ENCODE data around the gene TMBIM6.

The TMBIM6 gene

GRCh38 chr12:49794811-49795653 is 53.7 kb downstream of the TMBIM6 start:
- no peaks in the 10 kb centered on the region for H3K36me3 ChIP-seq (replicated peaks; ENCODE audit: insufficient read depth, low read length)
- H3K4me1 ChIP-seq (ENCODE audit: low read length): no peaks in the 10 kb centered on the region
- peaks cover 11% of the 10 kb centered on the region for H3K27me3 ChIP-seq (replicated peaks; ENCODE audit: insufficient read depth, low read length)
- H3K9me2 ChIP-seq (replicated peaks; ENCODE audit: insufficient read depth, low read length): no peaks in the 10 kb centered on the region
- H3K9me3 ChIP-seq (replicated peaks; ENCODE audit: insufficient read depth, low read length): no peaks in the 10 kb centered on the region
- H3K79me2 ChIP-seq (ENCODE audit: low read length): no peaks in the 10 kb centered on the region
- no peak overlapping the region for H3K4me3 ChIP-seq (ENCODE audit: low read length)
- no peak for DNase-seq
- H4K20me1 ChIP-seq (ENCODE audit: insufficient read depth, low read length): no peaks in the 10 kb centered on the region
- H3F3A ChIP-seq (ENCODE audit: insufficient read depth, low read length): no peaks in the 10 kb centered on the region
- no peak overlapping the region for H2AFZ ChIP-seq (ENCODE audit: low read length)
- H3K27ac ChIP-seq (ENCODE audit: low read length): no peak overlapping the region
- TF ChIP-seq CTCF (IDR thresholded peaks at IDR 0.05; ENCODE audit: low read length) (no peak), EZH2 (optimal IDR thresholded peaks at IDR 0.05; ENCODE audit: low read depth, low read length) (no peak), EZH2phosphoT487 (IDR thresholded peaks at IDR 0.05; ENCODE audit: low read length) (no peak)
- no peak overlapping the region for H3K4me2 ChIP-seq (ENCODE audit: low read depth, low read length)
- no peak overlapping the region for H3K9ac ChIP-seq (ENCODE audit: low read length)

- Histone ChIP-seq H3K36me3 (replicated peaks; ENCODE audit: insufficient read depth, low read length) (no peaks in the 10 kb centered on the region), H4K20me1 (ENCODE audit: insufficient read depth, low read length) (no peaks in the 10 kb centered on the region)
- DNase-seq: no peak
Observed at GRCh38 chr12:49795654-49796105, 54.3 kb downstream of the TMBIM6 start.

GRCh38 chr12:49796155-49796554 is 54.8 kb downstream of the TMBIM6 start:
- Histone ChIP-seq H3K27me3 (replicated peaks; ENCODE audit: insufficient read depth, low read length) (peaks cover under 1% of the 10 kb centered on the region), H3K9me2 (replicated peaks; ENCODE audit: insufficient read depth, low read length) (no peaks in the 10 kb centered on the region), H3K4me1 (ENCODE audit: low read length) (no peaks in the 10 kb centered on the region), H3K36me3 (replicated peaks; ENCODE audit: insufficient read depth, low read length) (no peaks in the 10 kb centered on the region), H2AFZ (ENCODE audit: low read length) (no peak overlapping the region), H3K79me2 (ENCODE audit: low read length) (no peaks in the 10 kb centered on the region), H4K20me1 (ENCODE audit: insufficient read depth, low read length) (no peaks in the 10 kb centered on the region), H3K9ac (ENCODE audit: low read length) (no peak overlapping the region), H3F3A (ENCODE audit: insufficient read depth, low read length) (no peaks in the 10 kb centered on the region), H3K27ac (ENCODE audit: low read length) (no peak overlapping the region), H3K4me3 (ENCODE audit: low read length) (no peak overlapping the region), H3K4me2 (ENCODE audit: low read depth, low read length) (no peak overlapping the region), H3K9me3 (replicated peaks; ENCODE audit: insufficient read depth, low read length) (no peaks in the 10 kb centered on the region)
- TF ChIP-seq EZH2phosphoT487 (IDR thresholded peaks at IDR 0.05; ENCODE audit: low read length): no peak
- TF ChIP-seq CTCF (IDR thresholded peaks at IDR 0.05; ENCODE audit: low read length): no peak
- no peak for TF ChIP-seq EZH2 (optimal IDR thresholded peaks at IDR 0.05; ENCODE audit: low read depth, low read length)
- DNase-seq: no peak

More at GRCh38 chr12:49795654-49796105, 54.3 kb downstream of the TMBIM6 start:
- Histone ChIP-seq H2AFZ (ENCODE audit: low read length) (no peak overlapping the region), H3K4me1 (ENCODE audit: low read length) (no peaks in the 10 kb centered on the region), H3K27ac (ENCODE audit: low read length) (no peak overlapping the region), H3K9me2 (replicated peaks; ENCODE audit: insufficient read depth, low read length) (no peaks in the 10 kb centered on the region), H3F3A (ENCODE audit: insufficient read depth, low read length) (no peaks in the 10 kb centered on the region), H3K79me2 (ENCODE audit: low read length) (no peaks in the 10 kb centered on the region), H3K4me3 (ENCODE audit: low read length) (no peak overlapping the region), H3K4me2 (ENCODE audit: low read depth, low read length) (no peak overlapping the region), H3K27me3 (replicated peaks; ENCODE audit: insufficient read depth, low read length) (peaks cover 6% of the 10 kb centered on the region), H3K9ac (ENCODE audit: low read length) (no peak overlapping the region), H3K9me3 (replicated peaks; ENCODE audit: insufficient read depth, low read length) (no peaks in the 10 kb centered on the region)
- TF ChIP-seq EZH2 (optimal IDR thresholded peaks at IDR 0.05; ENCODE audit: low read depth, low read length) (no peak), CTCF (IDR thresholded peaks at IDR 0.05; ENCODE audit: low read length) (no peak), EZH2phosphoT487 (IDR thresholded peaks at IDR 0.05; ENCODE audit: low read length) (no peak)
